Activated CD4-positive, alpha-beta T cell treated with anti-CD3 and anti-CD28 coated beads for 36 hours (primary cell): ENCODE data around the gene BHLHE41. TPM values are rescaled to one million over a fixed set of nuclear protein-coding genes. Genes with fewer than 3 reads are reported as not detected.
A peak's percentile ranks its signal among the peaks of the same experiment; 100 is the strongest.

ENCODE experiments used
- ATAC-seq: fragments of 200-7000 bp; cut with Tn5 transposase; one replicate; pipeline ENCODE4 v1.10.0; 2021; ENCODE audit warnings: mild to moderate bottlenecking, moderate library complexity
- CTCF ChIA-PET: fragments of 350-600 bp; sonication (Branson Sonifier 250); formaldehyde crosslinking; loops from one replicate; lab custom pipeline; 2021; ENCODE audit warnings: antibody characterized with exemption; lab: Charles Lee
- POLR2A ChIA-PET: fragments of 350-600 bp; sonication (Branson Sonifier 250); formaldehyde crosslinking; loops from one replicate; lab custom pipeline; 2021; ENCODE audit warnings: antibody characterized with exemption, inconsistent platforms; lab: Charles Lee
- DNase-seq: peaks from one replicate; pipeline ENCODE4 v3.0.0-alpha.2; 2020
- H3K27ac Mint-ChIP-seq: one replicate; pipeline ENCODE4 v1.8.0; 2021; ENCODE audit warnings: mixed read lengths
- H3K27me3 Mint-ChIP-seq: one replicate; pipeline ENCODE4 v1.8.0; 2021; ENCODE audit warnings: mixed read lengths
- H3K36me3 Mint-ChIP-seq: one replicate; pipeline ENCODE4 v1.8.0; 2021; ENCODE audit warnings: low read depth, mixed read lengths
- H3K4me1 Mint-ChIP-seq: one replicate; pipeline ENCODE4 v1.8.0; 2021; ENCODE audit warnings: mixed read lengths
- H3K4me3 Mint-ChIP-seq: one replicate; pipeline ENCODE4 v1.8.0; 2021; ENCODE audit warnings: mild to moderate bottlenecking, moderate library complexity, mixed read lengths
- H3K9me3 Mint-ChIP-seq: one replicate; pipeline ENCODE4 v1.8.0; 2021; ENCODE audit warnings: low read depth, mixed read lengths
- intact Hi-C, 2 experiments: fragments of 100-400 bp; cut with DNase I in 1 of 2; cut with micrococcal nuclease in 1 of 2; formaldehyde crosslinking; loops; one replicate each; pipeline versions ENCODE4 v1.14.2 to v1.15.1; 2022 to 2024; cut with DNase I, micrococcal nuclease
- total RNA-seq, 2 experiments: library from RNA; stranded (reverse); gene quantifications; one replicate each; pipeline ENCODE4 v1.2.3, GENCODE V29; 2021

The BHLHE41 gene
- total RNA-seq, result not detected

DNA sequence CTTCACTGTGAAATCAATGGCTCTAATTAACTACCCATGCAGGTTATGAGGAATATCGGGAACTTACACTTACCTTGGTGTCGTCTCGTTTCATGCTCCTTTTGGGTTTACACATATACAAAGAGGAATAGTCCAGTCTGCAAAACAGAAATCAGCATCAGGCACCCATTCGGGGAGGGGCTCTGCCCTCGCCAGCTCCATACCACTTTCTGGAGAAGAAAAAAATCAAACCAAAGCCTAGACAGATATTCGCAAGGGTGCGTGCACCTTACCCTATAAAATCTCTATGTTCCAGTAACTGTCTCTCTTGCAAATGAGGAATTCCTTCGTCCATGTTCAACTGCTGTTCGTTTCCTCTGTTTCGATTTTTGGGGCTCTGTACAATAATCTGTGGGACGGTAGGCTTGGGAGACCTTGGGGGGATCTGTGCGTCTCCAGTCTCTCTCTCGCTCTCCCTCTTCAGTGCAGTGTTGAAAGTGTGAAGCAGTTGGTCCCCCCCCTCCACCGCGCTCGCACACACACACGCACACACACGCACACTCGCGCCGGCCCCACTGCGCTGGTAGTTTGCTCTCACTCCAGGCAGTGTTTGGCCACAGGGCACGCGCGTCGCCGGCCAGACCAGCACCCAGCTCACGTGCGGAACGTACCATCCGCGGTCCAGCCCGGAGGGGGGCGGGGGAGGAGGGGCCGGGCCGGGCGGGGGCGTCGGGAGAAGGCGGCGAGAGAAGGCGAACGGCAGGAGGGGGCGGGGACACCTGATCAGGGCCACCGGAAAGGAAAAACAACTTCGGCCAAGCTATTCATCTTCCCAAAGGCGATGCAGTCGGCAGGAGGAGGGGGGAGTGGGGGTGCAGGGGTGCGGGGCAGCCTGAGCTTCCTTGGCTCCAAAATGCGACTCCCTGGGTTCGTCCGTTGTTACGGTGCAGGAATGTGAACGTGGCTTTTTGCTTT is at the start of gene BHLHE41:
TSS of gene BHLHE41 (minus strand) at position 592 of the 954 bp plus-strand sequence. CDS start at position 334, 258 bp downstream.
- Mint-ChIP-seq H3K4me1 (peaks cover 29% of the 10 kb centered on the region), H3K27ac (peak within 1 kb of the TSS; percentile 42), H3K4me3 (peak within 1 kb of the TSS; percentile 77), H3K36me3 (no peaks in the 10 kb centered on the region), H3K27me3 (peaks cover 73% of the 10 kb centered on the region), H3K9me3 (no peaks in the 10 kb centered on the region)
- ChIA-PET POLR2A (no interaction called here), CTCF (interaction anchor here (0.7 to 2.4 kb wide), 3 partner anchors 9 to 450 kb away, joined by 3 to 5 read pairs (median 3); no protein-coding TSS in a partner anchor)
- DNase-seq (peak; percentile 44), ATAC-seq (no peak)
- intact Hi-C loops, result loop anchor here (1.0 to 10.0 kb wide), 5 partner anchors 71 to 888 kb away; partner anchors contain the start of genes SSPN (in 1 of the 2) and TM7SF3 (in 1 of the 2)

- Mint-ChIP-seq H3K4me1 (no peaks in the 10 kb centered on the region), H3K4me3 (no peak overlapping the region), H3K27ac (no peak overlapping the region), H3K9me3 (no peaks in the 10 kb centered on the region), H3K36me3 (no peaks in the 10 kb centered on the region), H3K27me3 (peaks cover 14% of the 10 kb centered on the region)
- no peak for DNase-seq
- intact Hi-C loops, result no loop called here
- CTCF ChIA-PET, result interaction anchor here (0.5 kb wide), 1 partner anchor 420 kb away, joined by 3 read pairs; no protein-coding TSS in a partner anchor
- POLR2A ChIA-PET, result no interaction called here
- ATAC-seq, result no peak
These were observed 48.2 kb upstream of the BHLHE41 start for GRCh38 chr12:26172946-26173552.

GRCh38 chr12:26172539-26172938 is 47.7 kb upstream of the BHLHE41 start:
- H3K4me1 Mint-ChIP-seq, result no peaks in the 10 kb centered on the region
- H3K36me3 Mint-ChIP-seq, result no peaks in the 10 kb centered on the region
- ChIA-PET POLR2A (no interaction called here), CTCF (interaction anchor here (0.5 kb wide), 1 partner anchor 421 kb away, joined by 3 read pairs; no protein-coding TSS in a partner anchor)
- intact Hi-C loops, result no loop called here
- peaks cover 15% of the 10 kb centered on the region for H3K27me3 Mint-ChIP-seq
- no peak overlapping the region for H3K27ac Mint-ChIP-seq
- no peak for DNase-seq
- no peak overlapping the region for H3K4me3 Mint-ChIP-seq
- no peak for ATAC-seq
- H3K9me3 Mint-ChIP-seq, result no peaks in the 10 kb centered on the region

- Mint-ChIP-seq H3K9me3 (no peaks in the 10 kb centered on the region), H3K4me1 (no peaks in the 10 kb centered on the region), H3K27ac (no peak overlapping the region), H3K27me3 (peaks cover 15% of the 10 kb centered on the region), H3K4me3 (no peak overlapping the region), H3K36me3 (no peaks in the 10 kb centered on the region)
- POLR2A ChIA-PET, result no interaction called here
- CTCF ChIA-PET, result interaction anchor here (0.6 kb wide), 2 partner anchors 469 to 597 kb away, joined by 3 to 5 read pairs; no protein-coding TSS in a partner anchor
- ATAC-seq (no peak), DNase-seq (no peak)
- intact Hi-C loops, result no loop called here
These were observed 47.2 kb upstream of the BHLHE41 start for GRCh38 chr12:26172013-26172412.

GRCh38 chr12:26164118-26164517 is 39.3 kb upstream of the BHLHE41 start:
- no peaks in the 10 kb centered on the region for H3K36me3 Mint-ChIP-seq
- ChIA-PET POLR2A (no interaction called here), CTCF (interaction anchor here (1.3 kb wide), 1 partner anchor 9 kb away, joined by 4 read pairs; no protein-coding TSS in a partner anchor)
- H3K27ac Mint-ChIP-seq, result no peak overlapping the region
- DNase-seq (no peak), ATAC-seq (no peak)
- H3K9me3 Mint-ChIP-seq, result no peaks in the 10 kb centered on the region
- no peak overlapping the region for H3K4me3 Mint-ChIP-seq
- no peaks in the 10 kb centered on the region for H3K4me1 Mint-ChIP-seq
- H3K27me3 Mint-ChIP-seq, result peaks cover 17% of the 10 kb centered on the region
- intact Hi-C loops, result no loop called here

GRCh38 chr12:26162905-26163304 is 38.1 kb upstream of the BHLHE41 start:
- Mint-ChIP-seq H3K9me3 (no peaks in the 10 kb centered on the region), H3K4me1 (no peaks in the 10 kb centered on the region), H3K27me3 (peaks cover 20% of the 10 kb centered on the region), H3K27ac (no peak overlapping the region), H3K4me3 (no peak overlapping the region), H3K36me3 (no peaks in the 10 kb centered on the region)
- POLR2A ChIA-PET, result no interaction called here
- ATAC-seq, result no peak
- intact Hi-C loops, result no loop called here
- DNase-seq, result no peak
- CTCF ChIA-PET, result interaction anchor here (0.6 kb wide), 1 partner anchor 18 kb away, joined by 3 read pairs; no protein-coding TSS in a partner anchor

GRCh38 chr12:26162174-26162573 is 37.3 kb upstream of the BHLHE41 start:
- ChIA-PET POLR2A (no interaction called here), CTCF (no interaction called here)
- intact Hi-C loops, result no loop called here
- Mint-ChIP-seq H3K9me3 (no peaks in the 10 kb centered on the region), H3K36me3 (no peaks in the 10 kb centered on the region), H3K4me1 (no peaks in the 10 kb centered on the region), H3K27me3 (peaks cover 20% of the 10 kb centered on the region), H3K4me3 (no peak overlapping the region), H3K27ac (no peak overlapping the region)
- no peak for ATAC-seq
- no peak for DNase-seq

- Mint-ChIP-seq H3K27ac (no peak overlapping the region), H3K4me3 (no peak overlapping the region), H3K36me3 (no peaks in the 10 kb centered on the region), H3K4me1 (no peaks in the 10 kb centered on the region), H3K27me3 (peaks cover 20% of the 10 kb centered on the region), H3K9me3 (no peaks in the 10 kb centered on the region)
- intact Hi-C loops, result no loop called here
- ChIA-PET CTCF (no interaction called here), POLR2A (no interaction called here)
- ATAC-seq, result no peak
- no peak for DNase-seq
These were observed 33.4 kb upstream of the BHLHE41 start for GRCh38 chr12:26158078-26158764.

- no peak overlapping the region for H3K27ac Mint-ChIP-seq
- ATAC-seq (no peak), DNase-seq (no peak)
- H3K27me3 Mint-ChIP-seq, result peaks cover 20% of the 10 kb centered on the region
- H3K36me3 Mint-ChIP-seq, result no peaks in the 10 kb centered on the region
- no peak overlapping the region for H3K4me3 Mint-ChIP-seq
- POLR2A ChIA-PET, result no interaction called here
- CTCF ChIA-PET, result no interaction called here
- no peaks in the 10 kb centered on the region for H3K9me3 Mint-ChIP-seq
- intact Hi-C loops, result no loop called here
- no peaks in the 10 kb centered on the region for H3K4me1 Mint-ChIP-seq
These were observed 32.2 kb upstream of the BHLHE41 start for GRCh38 chr12:26157001-26157400.

DNA sequence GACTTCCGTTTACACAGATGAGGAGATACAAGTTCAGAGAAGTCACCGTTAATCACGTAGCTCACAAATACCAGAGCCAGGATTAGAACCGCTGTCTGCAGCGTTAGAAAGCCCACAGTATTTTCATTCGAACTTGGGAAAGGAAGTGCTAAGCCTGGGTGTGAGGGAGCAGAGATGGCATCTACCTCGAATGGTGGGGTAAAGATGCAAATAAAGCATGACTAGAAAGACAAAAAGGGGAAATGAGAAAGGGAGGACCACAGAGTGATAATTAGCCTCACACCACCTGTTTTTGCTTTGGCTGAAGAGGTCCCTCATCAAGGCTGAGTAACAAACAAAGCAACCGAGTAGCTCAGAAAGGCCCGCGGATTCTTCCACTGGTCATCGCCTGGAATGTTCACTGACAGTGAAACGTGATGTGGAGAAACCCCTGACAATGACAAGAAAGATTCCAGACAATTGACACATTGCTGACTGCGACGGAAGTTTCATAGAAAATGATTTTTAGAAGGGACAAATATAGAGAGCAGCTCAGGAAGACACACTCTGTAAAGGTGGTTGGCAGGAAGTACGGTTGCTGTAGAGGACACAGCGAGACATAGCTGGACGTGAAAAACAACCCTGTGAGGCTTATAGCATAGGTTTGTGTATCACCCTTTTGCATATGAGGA is 31.5 kb upstream of the BHLHE41 start:
- no peaks in the 10 kb centered on the region for H3K36me3 Mint-ChIP-seq
- peaks cover 17% of the 10 kb centered on the region for H3K27me3 Mint-ChIP-seq
- H3K9me3 Mint-ChIP-seq, result no peaks in the 10 kb centered on the region
- CTCF ChIA-PET, result interaction anchor here (1.5 kb wide), 1 partner anchor 8 kb away, joined by 4 read pairs; no protein-coding TSS in a partner anchor
- intact Hi-C loops, result no loop called here
- no peaks in the 10 kb centered on the region for H3K4me1 Mint-ChIP-seq
- H3K27ac Mint-ChIP-seq, result no peak overlapping the region
- DNase-seq, result no peak
- POLR2A ChIA-PET, result no interaction called here
- ATAC-seq, result no peak
- H3K4me3 Mint-ChIP-seq, result no peak overlapping the region
